Testis (tissue), 3 donors: ENCODE data around the gene FBXW8. TPM values are rescaled to one million over a fixed set of nuclear protein-coding genes. Genes with fewer than 3 reads are reported as not detected.

Experiments
- DNase-seq: peaks from one replicate; pipeline ENCODE4 v3.0.0-alpha.2; 2019
- H3K27ac ChIP-seq, 2 donors: fragments of 200-600 bp; sonication (generic); one replicate each; pipeline ENCODE4 v1.5.1; 2019
- H3K27me3 ChIP-seq: fragments of 200-600 bp; sonication (generic); one replicate; pipeline ENCODE4 v1.5.1; 2019
- H3K36me3 ChIP-seq: fragments of 200-600 bp; sonication (generic); one replicate; pipeline ENCODE4 v1.5.1; 2017; ENCODE audit warnings: low read depth; ENCODE audit errors: missing control alignments
- H3K4me1 ChIP-seq: fragments of 200-600 bp; sonication (generic); one replicate; pipeline ENCODE4 v1.5.1; 2019
- H3K4me3 ChIP-seq, 2 donors: fragments of 200-600 bp; sonication (generic); one replicate each; pipeline ENCODE4 v1.5.1; 2017 to 2019
- H3K9me3 ChIP-seq: fragments of 200-600 bp; sonication (generic); one replicate; pipeline ENCODE4 v1.5.1; 2017
- POLR2A ChIP-seq: fragments of 450-650 bp; IDR thresholded peaks from one replicate; pipeline ENCODE4 v1.6.1; 2017; ENCODE audit warnings: antibody characterized with exemption, mild to moderate bottlenecking, moderate library complexity
- WGBS, 2 donors: methylation state at CpG; one replicate each; pipeline ENCODE4 v1.1.5; 2018; 5-methylcytosine and 5-hydroxymethylcytosine counted together
- intact Hi-C: fragments of 100-400 bp; cut with DNase I; formaldehyde crosslinking; loops from one replicate; pipeline ENCODE4 v1.15.1; 2023; ENCODE audit warnings: low total_unique reads
- polyA plus RNA-seq: library from polyadenylated mRNA; stranded (reverse); fragments of 350-450 nt; fragmentation: Illumina TruSeq; extraction: RNeasy Lipid Tissue Mini Kit (QIAGEN cat#74804); gene quantifications from one replicate; pipeline ENCODE4 v1.2.3, GENCODE V29; 2014; ENCODE audit warnings: low read depth, low replicate concordance; ENCODE audit not compliant: insufficient read depth
- total RNA-seq, 2 donors: library from RNA; depleted of rRNA; stranded (reverse); fragments of >200 nt; gene quantifications; one replicate each; pipeline ENCODE4 v1.2.3, GENCODE V29; 2016
- TF ChIP-seq, protein P1 (sequence below), 3 experiments: fragments of 450-650 bp in 2 of 3; fragments of 200-600 bp in 1 of 3; sonication (generic) in 1 of 3; IDR thresholded peaks; one replicate each; pipeline ENCODE4 v1.5.1; 2016 to 2019; ENCODE audit warnings: antibody characterized with exemption in 3 of 3, mild to moderate bottlenecking in 2 of 3, moderate library complexity in 1 of 3

Gene FBXW8
- total and polyA plus RNA-seq, 3 donors from 2014 or later = 11.1 to 32.8 (median 31.0) TPM

DNA sequence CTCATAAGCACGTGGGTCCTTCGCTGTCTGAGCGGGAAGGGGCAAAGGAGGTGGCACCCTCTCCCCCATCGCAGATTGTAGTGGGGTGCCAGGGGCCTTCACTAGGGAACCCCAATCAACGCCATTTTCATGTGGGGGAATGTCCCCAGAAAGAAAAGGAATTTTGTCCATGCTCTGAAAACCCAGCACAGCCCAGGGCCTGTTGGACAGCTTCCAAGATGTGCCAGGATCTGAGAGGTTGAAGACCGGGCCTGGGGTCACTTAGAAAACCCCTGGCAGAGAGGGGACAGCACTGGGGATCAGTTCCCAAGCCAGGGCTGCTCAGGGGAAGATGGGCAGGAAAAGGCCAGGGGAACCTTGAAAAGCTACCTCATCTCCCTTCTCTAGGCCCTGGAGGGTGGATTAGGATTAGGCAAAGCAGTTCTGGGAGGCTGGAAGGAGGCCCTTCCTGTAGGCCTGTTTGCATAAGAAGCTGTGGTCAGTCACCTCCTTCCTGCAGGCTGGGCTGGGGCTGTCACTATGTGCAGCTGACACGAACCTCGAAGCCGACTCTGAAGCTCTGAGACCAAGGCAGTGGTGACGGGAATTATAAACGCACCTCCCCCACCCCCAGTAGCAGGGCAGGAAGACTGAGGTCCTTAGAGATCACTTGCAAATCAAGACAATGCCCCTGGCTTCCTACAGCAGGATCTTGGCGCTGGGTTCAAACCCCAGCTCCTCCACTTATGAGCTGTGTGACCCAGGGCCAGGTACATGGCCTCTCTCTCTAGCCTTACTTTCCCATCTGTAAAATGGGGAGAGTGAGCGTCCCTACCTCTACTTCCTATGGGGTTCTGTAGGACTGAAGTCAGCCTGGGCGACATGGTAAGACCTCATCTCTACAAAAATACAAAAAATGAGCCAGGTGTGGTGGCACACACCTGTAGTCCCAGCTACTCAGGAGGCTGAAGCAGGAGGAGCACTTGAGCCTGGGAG is 159.5 kb downstream of the FBXW8 start:
- TF ChIP-seq, protein P1, sequence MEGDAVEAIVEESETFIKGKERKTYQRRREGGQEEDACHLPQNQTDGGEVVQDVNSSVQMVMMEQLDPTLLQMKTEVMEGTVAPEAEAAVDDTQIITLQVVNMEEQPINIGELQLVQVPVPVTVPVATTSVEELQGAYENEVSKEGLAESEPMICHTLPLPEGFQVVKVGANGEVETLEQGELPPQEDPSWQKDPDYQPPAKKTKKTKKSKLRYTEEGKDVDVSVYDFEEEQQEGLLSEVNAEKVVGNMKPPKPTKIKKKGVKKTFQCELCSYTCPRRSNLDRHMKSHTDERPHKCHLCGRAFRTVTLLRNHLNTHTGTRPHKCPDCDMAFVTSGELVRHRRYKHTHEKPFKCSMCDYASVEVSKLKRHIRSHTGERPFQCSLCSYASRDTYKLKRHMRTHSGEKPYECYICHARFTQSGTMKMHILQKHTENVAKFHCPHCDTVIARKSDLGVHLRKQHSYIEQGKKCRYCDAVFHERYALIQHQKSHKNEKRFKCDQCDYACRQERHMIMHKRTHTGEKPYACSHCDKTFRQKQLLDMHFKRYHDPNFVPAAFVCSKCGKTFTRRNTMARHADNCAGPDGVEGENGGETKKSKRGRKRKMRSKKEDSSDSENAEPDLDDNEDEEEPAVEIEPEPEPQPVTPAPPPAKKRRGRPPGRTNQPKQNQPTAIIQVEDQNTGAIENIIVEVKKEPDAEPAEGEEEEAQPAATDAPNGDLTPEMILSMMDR (IDR thresholded peaks at IDR 0.05) = no peak
- TF ChIP-seq POLR2A = no peak
- Histone ChIP-seq H3K9me3 (no peaks in the 10 kb centered on the region), H3K4me1 (peaks cover 10% of the 10 kb centered on the region), H3K27ac (no peak overlapping the region), H3K27me3 (no peaks in the 10 kb centered on the region), H3K36me3 (no peaks in the 10 kb centered on the region), H3K4me3 (no peak overlapping the region)
- intact Hi-C loops = no loop called here
- no peak for DNase-seq
- 83 to 85% methylated on average over 13 to 14 of the region's 14 CpGs for WGBS, 2 donors

GRCh38 chr12:117071009-117071408 is 160.3 kb downstream of the FBXW8 start:
- H3K9me3 ChIP-seq = no peaks in the 10 kb centered on the region
- peaks cover 10% of the 10 kb centered on the region for H3K4me1 ChIP-seq
- H3K36me3 ChIP-seq = no peaks in the 10 kb centered on the region
- no peak overlapping the region for H3K27ac ChIP-seq
- intact Hi-C loops = no loop called here
- WGBS, 2 donors = 76 to 86% methylated on average over 5 of the region's 5 CpGs
- no peaks in the 10 kb centered on the region for H3K27me3 ChIP-seq
- DNase-seq = no peak
- TF ChIP-seq, protein P1 (IDR thresholded peaks at IDR 0.05) = no peak
- TF ChIP-seq POLR2A = no peak
- H3K4me3 ChIP-seq = no peak overlapping the region

DNA sequence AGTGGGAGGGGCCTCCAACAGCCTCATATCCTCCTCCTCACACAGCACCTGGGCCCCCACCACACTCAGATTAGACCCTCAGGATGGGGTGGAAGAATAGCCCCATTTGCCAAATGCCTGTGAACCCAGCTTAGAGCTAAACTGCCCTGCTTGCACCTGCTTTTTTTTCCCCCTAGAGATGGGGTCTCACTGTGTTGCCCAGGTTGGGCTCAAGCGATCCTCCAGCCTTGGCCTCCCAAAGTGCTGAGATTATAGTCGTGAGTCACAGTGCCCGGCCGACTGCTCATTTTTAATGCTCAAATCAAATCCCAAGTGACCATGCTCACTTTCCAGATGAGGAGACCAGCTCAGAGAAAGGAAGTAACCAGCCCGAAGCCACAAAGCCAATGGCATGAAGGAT is 161.4 kb downstream of the FBXW8 start:
- Histone ChIP-seq H3K4me1 (peaks cover 10% of the 10 kb centered on the region), H3K27me3 (no peaks in the 10 kb centered on the region), H3K27ac (no peak overlapping the region), H3K4me3 (no peak overlapping the region), H3K36me3 (no peaks in the 10 kb centered on the region), H3K9me3 (no peaks in the 10 kb centered on the region)
- intact Hi-C loops = no loop called here
- TF ChIP-seq, protein P1 (IDR thresholded peaks at IDR 0.05) = no peak
- no peak for TF ChIP-seq POLR2A
- DNase-seq = no peak
- WGBS, 2 donors = 90 to 92% methylated on average over 5 of the region's 5 CpGs

DNA sequence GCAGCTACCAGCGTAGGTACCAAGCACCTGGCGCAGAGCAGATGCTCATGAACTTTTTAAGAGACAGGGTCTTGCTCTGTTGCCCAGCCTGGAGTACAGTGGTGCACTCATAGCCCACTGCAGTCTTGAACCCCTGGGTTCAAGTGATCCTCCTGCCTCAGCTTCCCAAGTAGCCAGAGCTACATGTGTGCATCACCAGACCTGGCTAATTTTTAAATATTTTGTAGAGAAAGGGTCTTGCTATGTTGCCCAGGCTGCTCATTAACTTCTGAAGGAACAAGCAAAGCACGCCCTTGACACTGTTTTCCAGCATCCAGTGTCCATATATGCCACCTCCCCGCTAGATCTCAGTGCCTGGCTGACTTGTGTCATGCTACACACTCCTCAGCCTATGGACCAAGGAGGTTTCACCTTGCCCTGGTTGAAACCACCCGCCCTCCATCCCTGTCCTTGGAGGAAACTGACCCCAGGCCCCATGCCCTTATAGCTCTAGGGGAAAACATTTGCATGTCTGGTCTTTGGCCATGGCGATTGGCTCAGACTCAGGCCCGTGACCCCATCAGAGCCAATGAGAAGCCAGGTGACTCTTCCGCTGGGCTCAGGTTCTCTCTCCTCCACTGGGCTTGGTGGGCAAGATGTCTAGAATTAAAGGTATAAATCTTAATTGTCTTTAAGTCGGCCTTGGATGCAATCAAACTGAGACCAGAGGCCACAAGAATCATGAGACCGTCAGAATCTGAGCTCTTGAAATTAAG is 162.2 kb downstream of the FBXW8 start:
- Histone ChIP-seq H3K27me3 (no peaks in the 10 kb centered on the region), H3K4me3 (no peak overlapping the region), H3K9me3 (no peaks in the 10 kb centered on the region), H3K4me1 (peaks cover 10% of the 10 kb centered on the region), H3K36me3 (no peaks in the 10 kb centered on the region), H3K27ac (peak overlapping the region in 1 of 2 donors; percentile 19)
- WGBS, 2 donors = 79 to 82% methylated on average over 10 of the region's 10 CpGs
- TF ChIP-seq, protein P1 (IDR thresholded peaks at IDR 0.05) = no peak
- TF ChIP-seq POLR2A = no peak
- no peak for DNase-seq
- intact Hi-C loops = no loop called here
